Trophoblast cell (in vitro differentiated cells and primary cell): ENCODE measurements around the gene SHE.

Experiments
- DNase-seq, 2 donors: peaks; one replicate each; pipeline ENCODE4 v3.0.0-alpha.2; 2016
- H2AFZ ChIP-seq: 2 replicates; pipeline ENCODE4 v1.6.1; 2013; ENCODE audit warnings: low read length, moderate library complexity, mild to moderate bottlenecking; ENCODE audit not compliant: insufficient read depth, poor library complexity
- H2AK5ac ChIP-seq: 2 replicates; pipeline ENCODE4 v1.6.1; 2013; ENCODE audit warnings: mild to moderate bottlenecking, low read length
- H2BK120ac ChIP-seq: 2 replicates; pipeline ENCODE4 v1.6.1; 2013; ENCODE audit warnings: low read length, mild to moderate bottlenecking, moderate library complexity; ENCODE audit not compliant: insufficient read depth, poor library complexity
- H2BK12ac ChIP-seq: 2 replicates; pipeline ENCODE4 v1.6.1; 2013; ENCODE audit warnings: mild to moderate bottlenecking, low read length, moderate library complexity
- H2BK5ac ChIP-seq: 2 replicates; pipeline ENCODE4 v1.6.1; 2013; ENCODE audit warnings: low read length, low read depth, moderate library complexity, mild to moderate bottlenecking; ENCODE audit not compliant: poor library complexity
- H3K14ac ChIP-seq: 2 replicates; pipeline ENCODE4 v1.6.1; 2013; ENCODE audit warnings: mild to moderate bottlenecking, low read length
- H3K18ac ChIP-seq: 2 replicates; pipeline ENCODE4 v1.6.1; 2013; ENCODE audit warnings: mild to moderate bottlenecking, low read length
- H3K23ac ChIP-seq: 2 replicates; pipeline ENCODE4 v1.6.1; 2013; ENCODE audit warnings: low read length
- H3K27ac ChIP-seq: 2 replicates; pipeline ENCODE4 v1.5.1; 2013; ENCODE audit warnings: low read depth, mild to moderate bottlenecking, inconsistent platforms, low read length, moderate library complexity
- H3K27me3 ChIP-seq: 2 replicates; pipeline ENCODE4 v1.6.1; 2013; ENCODE audit warnings: inconsistent platforms, mild to moderate bottlenecking, low read length, moderate library complexity; ENCODE audit not compliant: insufficient read depth
- H3K36me3 ChIP-seq, 2 experiments: 1 replicate in 1 of 2; 2 replicates in 1 of 2; pipeline ENCODE4 v1.6.1; 2013; ENCODE audit warnings: low read length in 2 of 2, mild to moderate bottlenecking in 2 of 2, moderate library complexity in 1 of 2; ENCODE audit not compliant: insufficient read depth in 2 of 2, control insufficient read depth in 1 of 2
- H3K4ac ChIP-seq: 2 replicates; pipeline ENCODE4 v1.6.1; 2013; ENCODE audit warnings: low read depth, mild to moderate bottlenecking, low read length, moderate library complexity
- H3K4me1 ChIP-seq, 2 experiments: 1 replicate in 1 of 2; 2 replicates in 1 of 2; pipeline ENCODE4 v1.6.1; 2013; ENCODE audit warnings: low read length in 2 of 2, mild to moderate bottlenecking in 2 of 2, moderate library complexity in 1 of 2; ENCODE audit not compliant: insufficient read depth in 2 of 2, control insufficient read depth in 1 of 2
- H3K4me2 ChIP-seq: 2 replicates; pipeline ENCODE4 v1.6.1; 2013; ENCODE audit warnings: inconsistent platforms, mild to moderate bottlenecking, low read length, moderate library complexity
- H3K4me3 ChIP-seq: 2 replicates; pipeline ENCODE4 v1.5.1; 2013; ENCODE audit warnings: mild to moderate bottlenecking, low read depth, low read length, inconsistent platforms
- H3K79me1 ChIP-seq: one replicate; pipeline ENCODE4 v1.6.1; 2013; ENCODE audit warnings: low read length
- H3K79me2 ChIP-seq: 2 replicates; pipeline ENCODE4 v1.6.1; 2013; ENCODE audit warnings: low read length, mild to moderate bottlenecking; ENCODE audit not compliant: control insufficient read depth, insufficient read depth, poor library complexity
- H3K9ac ChIP-seq: 2 replicates; pipeline ENCODE4 v1.6.1; 2013; ENCODE audit warnings: mild to moderate bottlenecking, low read length
- H3K9me3 ChIP-seq: 2 replicates; pipeline ENCODE4 v1.6.1; 2013; ENCODE audit warnings: low read depth, mild to moderate bottlenecking, control low read depth, inconsistent platforms, low read length; ENCODE audit not compliant: insufficient read depth
- H4K12ac ChIP-seq: 2 replicates; pipeline ENCODE4 v1.6.1; 2013; ENCODE audit warnings: low read depth, mild to moderate bottlenecking, low read length, moderate library complexity
- H4K8ac ChIP-seq: 2 replicates; pipeline ENCODE4 v1.6.1; 2013; ENCODE audit warnings: low read depth, mild to moderate bottlenecking, low read length, moderate library complexity
- H4K91ac ChIP-seq: one replicate; pipeline ENCODE4 v1.6.1; 2013; ENCODE audit warnings: low read depth, mild to moderate bottlenecking, low read length, moderate library complexity
- WGBS: extraction: QIAGEN DNeasy Blood & Tissue Kit; methylation state at CpG from one replicate; pipeline ENCODE4 v1.1.7; 2013; ENCODE audit warnings: missing lambda C conversion rate; ENCODE audit not compliant: insufficient read length, insufficient coverage; ENCODE audit errors: extremely low coverage; 5-methylcytosine and 5-hydroxymethylcytosine counted together

The SHE gene

DNA sequence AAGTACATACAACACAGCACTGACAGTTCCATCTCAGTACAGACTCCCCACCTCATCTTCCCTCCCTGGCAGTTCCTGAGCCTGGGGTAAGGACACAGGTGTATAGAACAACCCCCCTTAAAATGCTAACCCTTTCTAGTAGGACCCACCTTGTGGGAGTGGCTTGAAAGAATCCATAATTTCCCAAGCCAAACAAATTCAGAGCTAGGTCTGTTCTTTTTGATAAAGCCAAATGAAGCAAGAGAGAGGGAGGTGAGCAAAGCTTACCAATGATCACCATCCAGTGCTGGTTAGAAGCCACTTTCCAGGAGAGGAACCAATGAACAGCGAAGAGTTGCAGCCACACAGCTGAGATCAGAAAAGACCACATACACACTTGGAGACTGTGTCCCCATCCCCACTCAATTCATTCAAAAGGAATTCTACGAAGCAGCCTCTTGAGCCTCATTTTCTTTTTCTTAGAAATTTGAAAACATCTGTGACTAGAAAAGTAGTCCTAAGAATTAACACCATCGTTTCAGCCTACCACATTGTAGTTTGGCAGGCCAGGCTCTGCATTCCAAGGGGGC, 47.1 kb upstream of the SHE start:
- no peak overlapping the region for H3K4me3 ChIP-seq
- no peak overlapping the region for H4K8ac ChIP-seq
- no peak overlapping the region for H2AFZ ChIP-seq
- H2BK12ac ChIP-seq = no peak overlapping the region
- DNase-seq = no peak
- no peaks in the 10 kb centered on the region for H3K4me1 ChIP-seq
- no peak overlapping the region for H4K91ac ChIP-seq
- WGBS = no CpG with 5 or more reads among the region's 3 CpGs
- peaks cover 41 to 54% of the 10 kb centered on the region in 2 experiments for H3K36me3 ChIP-seq
- H3K4me2 ChIP-seq = no peak overlapping the region
- H2BK5ac ChIP-seq = no peak overlapping the region
- no peak overlapping the region for H2BK120ac ChIP-seq
- no peak overlapping the region for H4K12ac ChIP-seq
- H3K4ac ChIP-seq = no peak overlapping the region
- no peak overlapping the region for H3K18ac ChIP-seq
- no peak overlapping the region for H2AK5ac ChIP-seq
- no peak overlapping the region for H3K23ac ChIP-seq
- no peaks in the 10 kb centered on the region for H3K79me1 ChIP-seq
- H3K27ac ChIP-seq = no peak overlapping the region
- H3K79me2 ChIP-seq = no peaks in the 10 kb centered on the region
- no peak overlapping the region for H3K9ac ChIP-seq
- no peak overlapping the region for H3K14ac ChIP-seq
- no peaks in the 10 kb centered on the region for H3K9me3 ChIP-seq
- no peaks in the 10 kb centered on the region for H3K27me3 ChIP-seq

DNA sequence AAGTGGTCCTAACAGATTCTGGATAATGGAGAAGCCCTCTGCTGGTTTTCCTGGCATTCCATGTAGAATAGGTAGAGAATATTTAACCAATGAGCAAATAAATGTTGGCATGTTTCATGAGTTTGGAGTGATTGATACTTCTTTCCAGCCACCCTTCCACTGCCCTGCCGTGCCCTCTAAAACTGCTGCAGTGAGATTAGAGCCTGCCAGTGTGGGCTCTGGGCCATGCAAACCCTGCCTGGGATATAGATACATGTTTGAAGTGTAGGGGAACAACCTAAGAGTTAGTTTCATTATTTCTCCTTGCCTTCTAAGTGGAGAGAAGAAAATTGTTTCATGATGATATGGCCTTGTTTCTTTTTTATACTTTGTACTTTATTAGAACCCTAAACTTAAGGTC, 45.8 kb upstream of the SHE start:
- DNase-seq = no peak
- no peak overlapping the region for H2BK5ac ChIP-seq
- H3K36me3 ChIP-seq = peaks cover 35 to 43% of the 10 kb centered on the region in 2 experiments
- no peak overlapping the region for H4K91ac ChIP-seq
- H2BK120ac ChIP-seq = no peak overlapping the region
- H3K79me2 ChIP-seq = no peaks in the 10 kb centered on the region
- no peak overlapping the region for H2AK5ac ChIP-seq
- H3K23ac ChIP-seq = no peak overlapping the region
- no peaks in the 10 kb centered on the region for H3K27me3 ChIP-seq
- no peak overlapping the region for H3K9ac ChIP-seq
- no peak overlapping the region for H3K4me2 ChIP-seq
- no peak overlapping the region for H2BK12ac ChIP-seq
- no peak overlapping the region for H3K4ac ChIP-seq
- no peak overlapping the region for H3K27ac ChIP-seq
- WGBS = no CpG with 5 or more reads among the region's 1 CpG
- H3K4me3 ChIP-seq = no peak overlapping the region
- H3K14ac ChIP-seq = no peak overlapping the region
- H3K79me1 ChIP-seq = no peaks in the 10 kb centered on the region
- peaks cover 2% of the 10 kb centered on the region for H3K9me3 ChIP-seq
- H3K18ac ChIP-seq = no peak overlapping the region
- no peaks in the 10 kb centered on the region for H3K4me1 ChIP-seq
- no peak overlapping the region for H4K8ac ChIP-seq
- no peak overlapping the region for H2AFZ ChIP-seq
- H4K12ac ChIP-seq = no peak overlapping the region

DNA sequence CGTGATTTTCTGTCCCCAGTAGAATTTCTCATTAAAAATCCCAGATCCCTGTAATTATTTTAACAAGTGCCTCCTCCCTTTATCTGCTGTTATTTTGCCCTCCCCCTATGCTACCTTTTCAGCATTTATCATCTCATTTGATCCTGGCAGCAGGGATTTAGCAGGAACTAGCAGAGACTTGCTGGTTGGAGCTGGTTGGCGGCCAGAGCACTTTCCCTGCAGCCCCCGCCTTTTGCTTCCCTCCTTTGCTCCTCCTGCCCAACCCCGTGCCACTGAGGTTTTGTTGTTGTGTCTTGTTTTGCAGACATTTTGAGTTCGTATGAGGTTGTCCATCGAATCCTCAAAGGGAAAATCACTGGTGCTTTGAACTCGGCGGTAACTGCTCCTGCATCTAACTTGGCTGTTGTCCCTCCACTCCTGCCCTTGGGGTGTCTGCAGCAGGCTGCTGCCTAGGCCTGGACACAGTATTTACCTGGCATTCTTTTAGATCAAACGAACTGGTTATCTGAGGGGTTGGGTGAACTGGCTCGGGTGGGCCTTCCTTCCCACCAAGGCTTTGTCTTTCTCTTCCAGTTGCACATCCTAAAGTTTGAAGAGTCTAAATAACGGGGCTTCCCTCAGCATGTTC, 45.0 kb upstream of the SHE start:
- H3K4ac ChIP-seq = no peak overlapping the region
- H3K14ac ChIP-seq = no peak overlapping the region
- H3K9ac ChIP-seq = no peak overlapping the region
- peaks cover 29 to 35% of the 10 kb centered on the region in 2 experiments for H3K36me3 ChIP-seq
- no peak overlapping the region for H3K4me2 ChIP-seq
- no peaks in the 10 kb centered on the region for H3K27me3 ChIP-seq
- no peak overlapping the region for H2BK12ac ChIP-seq
- H2AK5ac ChIP-seq = no peak overlapping the region
- no peaks in the 10 kb centered on the region for H3K79me1 ChIP-seq
- no peak overlapping the region for H4K12ac ChIP-seq
- no peak overlapping the region for H3K23ac ChIP-seq
- H3K4me1 ChIP-seq = no peaks in the 10 kb centered on the region
- H2AFZ ChIP-seq = no peak overlapping the region
- H4K8ac ChIP-seq = no peak overlapping the region
- H4K91ac ChIP-seq = no peak overlapping the region
- H3K79me2 ChIP-seq = no peaks in the 10 kb centered on the region
- H2BK120ac ChIP-seq = no peak overlapping the region
- H2BK5ac ChIP-seq = no peak overlapping the region
- no peak for DNase-seq
- WGBS = no CpG with 5 or more reads among the region's 11 CpGs
- H3K9me3 ChIP-seq = peaks cover 2% of the 10 kb centered on the region
- no peak overlapping the region for H3K18ac ChIP-seq
- no peak overlapping the region for H3K4me3 ChIP-seq
- H3K27ac ChIP-seq = no peak overlapping the region

DNA sequence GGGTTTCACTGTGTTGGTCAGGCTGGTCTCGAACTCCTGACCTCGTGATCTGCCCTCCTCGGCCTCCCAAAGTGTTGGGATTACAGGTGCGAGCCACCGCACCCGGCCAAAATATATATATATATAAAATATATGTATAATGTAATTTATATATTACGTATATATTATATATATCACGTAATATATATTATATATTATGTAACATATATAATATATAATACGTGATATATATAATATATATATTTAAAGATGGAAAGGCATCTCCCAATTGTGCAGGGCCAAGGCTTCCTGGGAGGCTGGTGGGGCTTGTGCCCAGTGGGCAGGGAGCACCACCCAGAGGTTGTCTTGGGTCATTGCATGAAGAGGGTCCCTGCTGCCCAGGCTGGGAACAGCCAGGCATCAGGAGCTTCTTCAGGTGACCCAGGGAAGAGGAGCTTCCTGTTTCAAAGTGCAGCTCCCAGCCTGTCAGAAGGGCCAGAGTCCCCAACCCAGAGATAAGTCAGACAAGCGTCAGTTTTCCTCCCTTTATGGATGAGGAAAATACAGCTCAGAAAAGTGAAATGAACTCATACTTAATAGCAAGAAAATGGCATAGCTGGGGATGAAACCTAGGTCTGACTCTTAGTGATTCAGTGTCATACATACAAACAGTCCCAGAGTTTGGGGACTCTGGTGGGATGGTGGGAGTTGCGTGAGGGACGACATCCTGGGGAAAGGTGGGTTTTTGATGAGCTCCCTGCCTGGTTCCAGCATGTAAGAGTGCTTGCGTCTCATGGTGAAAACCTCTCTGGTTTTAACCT, 44.3 kb upstream of the SHE start:
- Histone ChIP-seq H3K4me2 (no peak overlapping the region), H3K9me3 (peaks cover 2% of the 10 kb centered on the region), H3K14ac (no peak overlapping the region), H3K18ac (no peak overlapping the region), H3K4me1 (no peaks in the 10 kb centered on the region), H3K4me3 (no peak overlapping the region), H2BK5ac (no peak overlapping the region), H3K23ac (no peak overlapping the region), H3K9ac (no peak overlapping the region), H2AFZ (no peak overlapping the region), H4K91ac (no peak overlapping the region), H3K4ac (no peak overlapping the region), H2AK5ac (no peak overlapping the region), H2BK120ac (no peak overlapping the region), H3K79me1 (no peaks in the 10 kb centered on the region), H3K79me2 (no peaks in the 10 kb centered on the region), H3K27me3 (no peaks in the 10 kb centered on the region), H4K8ac (no peak overlapping the region), H4K12ac (no peak overlapping the region), H2BK12ac (no peak overlapping the region), H3K36me3 (peaks cover 21 to 28% of the 10 kb centered on the region in 2 experiments), H3K27ac (no peak overlapping the region)
- peak; percentile 43 to 69 for DNase-seq
- no CpG with 5 or more reads among the region's 13 CpGs for WGBS
